KMS-11 (cell line): ENCODE data around the gene MAP4K3.

Source experiments
- H2AFZ ChIP-seq: fragments of 200-600 bp; sonication (generic); 2 replicates; pipeline ENCODE4 v1.6.1; 2016; ENCODE audit warnings: antibody characterized with exemption, mixed run types, low read depth
- H3K27ac ChIP-seq: fragments of 200-600 bp; sonication (generic); 2 replicates; pipeline ENCODE4 v1.6.1; 2016; ENCODE audit warnings: mild to moderate bottlenecking, mixed run types
- H3K27me3 ChIP-seq: fragments of 200-600 bp; sonication (generic); 2 replicates; pipeline ENCODE4 v1.6.1; 2017; ENCODE audit warnings: mild to moderate bottlenecking, low read depth, mixed run types, moderate library complexity; ENCODE audit not compliant: insufficient read depth
- H3K36me3 ChIP-seq: fragments of 200-600 bp; sonication (generic); 2 replicates; pipeline ENCODE4 v1.6.1; 2017; ENCODE audit warnings: mild to moderate bottlenecking, mixed run types; ENCODE audit not compliant: insufficient read depth
- H3K4me1 ChIP-seq: fragments of 200-600 bp; sonication (generic); 2 replicates; pipeline ENCODE4 v1.6.1; 2016; ENCODE audit warnings: mild to moderate bottlenecking, low read depth, mixed run types; ENCODE audit not compliant: poor library complexity, severe bottlenecking
- H3K4me2 ChIP-seq: fragments of 200-600 bp; sonication (generic); 2 replicates; pipeline ENCODE4 v1.7.0; 2016; ENCODE audit warnings: mild to moderate bottlenecking, mixed run types
- H3K4me3 ChIP-seq: fragments of 200-600 bp; sonication (generic); IDR thresholded peaks from 2 replicates; pipeline ENCODE4 v1.6.1; 2017; ENCODE audit warnings: low read depth, low read length, mixed read lengths; ENCODE audit not compliant: insufficient read depth
- H3K79me2 ChIP-seq: fragments of 200-600 bp; sonication (generic); 2 replicates; pipeline ENCODE4 v1.6.1; 2016; ENCODE audit warnings: low read depth, mixed run types; ENCODE audit not compliant: insufficient read depth
- H3K9ac ChIP-seq: fragments of 200-600 bp; sonication (generic); 2 replicates; pipeline ENCODE4 v1.6.1; 2016; ENCODE audit warnings: mild to moderate bottlenecking, mixed run types
- H4K20me1 ChIP-seq: fragments of 200-600 bp; sonication (generic); 2 replicates; pipeline ENCODE4 v1.6.1; 2016; ENCODE audit warnings: mild to moderate bottlenecking, mixed run types; ENCODE audit not compliant: insufficient read depth
- TF ChIP-seq, protein P1 (sequence below): fragments of 200-600 bp; sonication (generic); conservative IDR thresholded peaks from 2 replicates; pipeline ENCODE4 v1.6.1; 2017; ENCODE audit warnings: low read depth, mild to moderate bottlenecking, antibody characterized with exemption, low read length, moderate library complexity, mixed read lengths

Gene MAP4K3

DNA sequence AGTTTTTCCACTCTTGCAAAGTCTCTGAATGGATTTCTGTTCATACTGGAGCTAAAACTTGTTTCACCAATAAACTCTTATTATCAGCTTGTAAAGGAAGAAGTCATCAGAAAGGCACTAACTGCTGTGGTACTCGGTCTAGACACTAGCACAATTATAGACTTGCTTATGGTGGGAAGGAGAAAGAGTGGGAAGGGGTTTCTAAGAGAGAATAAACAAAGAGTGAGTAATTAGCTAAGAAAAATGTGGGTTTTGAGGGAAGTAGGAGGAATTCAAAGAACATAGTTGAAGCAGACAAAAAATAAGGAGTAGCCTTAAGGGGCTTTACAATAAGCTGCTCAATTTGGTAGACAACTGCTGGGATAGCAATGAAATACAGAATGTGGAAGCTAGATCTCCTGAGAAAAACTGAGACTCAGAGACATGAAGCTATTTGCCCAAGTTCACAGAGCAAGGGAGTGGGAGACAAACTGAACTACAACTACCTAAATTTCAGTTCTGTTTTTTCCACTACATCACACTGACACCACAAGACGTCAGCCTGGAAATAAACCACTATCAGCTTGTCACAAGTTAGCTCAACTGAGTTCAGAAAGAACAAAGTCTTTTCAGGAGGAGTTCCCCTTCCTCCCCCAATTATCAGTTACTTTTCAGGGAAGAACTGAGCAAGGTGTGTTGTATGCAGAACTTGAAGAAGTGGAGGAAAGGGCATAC lies 59.7 kb downstream of the MAP4K3 start:
- no peak overlapping the region for H2AFZ ChIP-seq
- H3K9ac ChIP-seq = no peak overlapping the region
- H3K27ac ChIP-seq = no peak overlapping the region
- H3K27me3 ChIP-seq = no peaks in the 10 kb centered on the region
- no peak overlapping the region for H3K4me3 ChIP-seq
- H4K20me1 ChIP-seq = no peaks in the 10 kb centered on the region
- TF ChIP-seq, protein P1, sequence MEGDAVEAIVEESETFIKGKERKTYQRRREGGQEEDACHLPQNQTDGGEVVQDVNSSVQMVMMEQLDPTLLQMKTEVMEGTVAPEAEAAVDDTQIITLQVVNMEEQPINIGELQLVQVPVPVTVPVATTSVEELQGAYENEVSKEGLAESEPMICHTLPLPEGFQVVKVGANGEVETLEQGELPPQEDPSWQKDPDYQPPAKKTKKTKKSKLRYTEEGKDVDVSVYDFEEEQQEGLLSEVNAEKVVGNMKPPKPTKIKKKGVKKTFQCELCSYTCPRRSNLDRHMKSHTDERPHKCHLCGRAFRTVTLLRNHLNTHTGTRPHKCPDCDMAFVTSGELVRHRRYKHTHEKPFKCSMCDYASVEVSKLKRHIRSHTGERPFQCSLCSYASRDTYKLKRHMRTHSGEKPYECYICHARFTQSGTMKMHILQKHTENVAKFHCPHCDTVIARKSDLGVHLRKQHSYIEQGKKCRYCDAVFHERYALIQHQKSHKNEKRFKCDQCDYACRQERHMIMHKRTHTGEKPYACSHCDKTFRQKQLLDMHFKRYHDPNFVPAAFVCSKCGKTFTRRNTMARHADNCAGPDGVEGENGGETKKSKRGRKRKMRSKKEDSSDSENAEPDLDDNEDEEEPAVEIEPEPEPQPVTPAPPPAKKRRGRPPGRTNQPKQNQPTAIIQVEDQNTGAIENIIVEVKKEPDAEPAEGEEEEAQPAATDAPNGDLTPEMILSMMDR = no peak
- H3K36me3 ChIP-seq = no peaks in the 10 kb centered on the region
- H3K4me2 ChIP-seq = no peak overlapping the region
- H3K4me1 ChIP-seq = peaks cover 10% of the 10 kb centered on the region
- no peaks in the 10 kb centered on the region for H3K79me2 ChIP-seq

DNA sequence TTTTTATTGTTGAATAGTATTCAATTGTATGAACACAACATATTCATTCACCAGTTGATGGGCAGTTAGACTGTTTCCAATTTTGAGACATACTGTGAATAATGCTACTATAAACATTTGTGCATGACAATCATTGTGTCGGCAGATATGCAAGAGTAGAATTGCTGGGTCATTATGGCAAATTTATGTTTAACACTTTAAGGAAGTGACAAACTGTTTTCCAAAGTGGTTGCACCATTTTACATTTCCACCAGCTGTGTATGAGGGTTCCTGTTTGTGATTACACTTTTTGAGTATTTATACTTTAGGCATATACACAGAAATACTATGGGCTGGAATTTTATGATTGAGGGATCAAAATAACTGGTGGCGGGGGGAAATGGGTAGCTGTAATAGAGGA lies 61.2 kb downstream of the MAP4K3 start:
- Histone ChIP-seq H2AFZ (no peak overlapping the region), H3K4me1 (peaks cover 10% of the 10 kb centered on the region), H3K9ac (no peak overlapping the region), H3K36me3 (no peaks in the 10 kb centered on the region), H4K20me1 (no peaks in the 10 kb centered on the region), H3K27me3 (no peaks in the 10 kb centered on the region), H3K4me3 (no peak overlapping the region), H3K79me2 (no peaks in the 10 kb centered on the region), H3K4me2 (no peak overlapping the region), H3K27ac (no peak overlapping the region)
- TF ChIP-seq, protein P1 = no peak

DNA sequence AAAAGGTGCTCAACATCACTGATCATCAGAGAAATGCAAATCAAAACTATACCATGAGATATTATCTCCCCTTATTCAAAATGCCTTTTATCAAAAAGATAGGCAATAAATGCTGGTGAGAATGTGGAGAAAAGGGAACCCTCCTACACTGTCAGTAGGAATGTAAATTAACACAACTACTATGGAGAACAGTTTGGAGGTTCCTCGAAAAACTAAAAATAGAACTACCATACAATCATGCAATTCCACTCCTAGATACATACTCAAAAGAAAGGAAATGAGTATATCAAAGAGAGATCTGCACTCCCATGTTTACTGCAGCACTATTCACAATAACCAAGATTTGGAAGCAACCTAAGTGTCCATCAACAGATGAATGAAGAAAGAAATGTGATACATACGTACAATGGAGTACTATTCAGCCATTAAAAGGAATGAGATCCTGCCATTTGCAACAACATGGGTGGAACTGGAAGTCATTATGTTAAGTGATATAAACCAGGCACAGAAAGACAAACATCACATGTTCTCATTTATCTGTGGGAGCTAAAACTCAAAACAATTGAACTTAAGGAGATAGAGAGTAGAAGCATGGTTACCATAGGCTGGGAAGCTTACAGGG lies 63.8 kb downstream of the MAP4K3 start:
- TF ChIP-seq, protein P1 = no peak
- Histone ChIP-seq H3K36me3 (no peaks in the 10 kb centered on the region), H3K27me3 (no peaks in the 10 kb centered on the region), H2AFZ (no peak overlapping the region), H4K20me1 (no peaks in the 10 kb centered on the region), H3K9ac (no peak overlapping the region), H3K79me2 (no peaks in the 10 kb centered on the region), H3K4me3 (no peak overlapping the region), H3K4me2 (no peak overlapping the region), H3K4me1 (no peaks in the 10 kb centered on the region), H3K27ac (no peak overlapping the region)

DNA sequence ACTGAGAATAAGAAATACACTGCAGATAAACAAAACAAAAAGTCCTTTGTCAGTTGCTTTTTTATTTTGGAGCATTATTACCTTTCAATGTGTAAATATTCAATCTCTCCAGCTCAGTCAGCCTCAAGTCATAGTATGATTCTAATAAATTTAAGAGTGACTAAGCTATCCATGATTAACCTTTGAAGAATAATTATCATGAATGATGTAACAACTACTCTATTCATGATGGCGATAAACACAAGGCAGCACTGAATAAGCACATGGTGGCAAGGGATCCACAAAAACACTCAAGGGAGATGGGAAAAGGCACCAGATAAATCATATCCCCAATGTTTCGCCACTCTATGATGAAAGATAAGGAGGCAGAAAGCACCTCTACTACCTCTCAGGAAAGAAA lies 67.0 kb downstream of the MAP4K3 start:
- H3K36me3 ChIP-seq = no peaks in the 10 kb centered on the region
- H3K27me3 ChIP-seq = no peaks in the 10 kb centered on the region
- no peaks in the 10 kb centered on the region for H4K20me1 ChIP-seq
- H2AFZ ChIP-seq = no peak overlapping the region
- H3K27ac ChIP-seq = no peak overlapping the region
- H3K4me1 ChIP-seq = no peaks in the 10 kb centered on the region
- H3K79me2 ChIP-seq = no peaks in the 10 kb centered on the region
- no peak overlapping the region for H3K4me3 ChIP-seq
- H3K9ac ChIP-seq = no peak overlapping the region
- TF ChIP-seq, protein P1 = no peak
- no peak overlapping the region for H3K4me2 ChIP-seq
